ENCODE data around the gene CIC. TPM values are rescaled to one million over a fixed set of nuclear protein-coding genes. Genes with fewer than 3 reads are reported as not detected.

Gene CIC
- total RNA-seq, 1 donor from 2014 or later, result 34.6 TPM

DNA sequence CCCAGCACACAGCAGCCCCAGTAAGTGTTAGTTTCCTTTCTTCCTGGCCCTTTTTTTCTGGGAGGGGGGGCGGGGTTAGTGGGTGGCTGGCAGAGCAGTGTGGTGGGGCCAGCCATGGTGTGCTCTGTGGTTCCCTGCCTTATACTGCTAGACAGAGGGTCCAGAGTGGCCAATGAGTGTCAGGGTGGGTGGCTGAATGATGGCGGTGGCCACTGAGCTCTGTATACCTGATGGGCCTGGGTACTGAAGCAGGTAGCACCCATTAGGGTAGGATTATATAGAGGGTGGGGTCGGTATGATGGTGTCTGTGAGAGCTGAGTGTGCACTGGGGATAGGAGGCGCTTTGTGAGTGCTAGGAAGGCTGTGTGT lies 13.8 kb downstream of the CIC start:
- intact Hi-C loops (cut with DNase I), result no loop called here
- ATAC-seq (no peak), DNase-seq (ENCODE audit: missing footprints) (no peak)

DNA sequence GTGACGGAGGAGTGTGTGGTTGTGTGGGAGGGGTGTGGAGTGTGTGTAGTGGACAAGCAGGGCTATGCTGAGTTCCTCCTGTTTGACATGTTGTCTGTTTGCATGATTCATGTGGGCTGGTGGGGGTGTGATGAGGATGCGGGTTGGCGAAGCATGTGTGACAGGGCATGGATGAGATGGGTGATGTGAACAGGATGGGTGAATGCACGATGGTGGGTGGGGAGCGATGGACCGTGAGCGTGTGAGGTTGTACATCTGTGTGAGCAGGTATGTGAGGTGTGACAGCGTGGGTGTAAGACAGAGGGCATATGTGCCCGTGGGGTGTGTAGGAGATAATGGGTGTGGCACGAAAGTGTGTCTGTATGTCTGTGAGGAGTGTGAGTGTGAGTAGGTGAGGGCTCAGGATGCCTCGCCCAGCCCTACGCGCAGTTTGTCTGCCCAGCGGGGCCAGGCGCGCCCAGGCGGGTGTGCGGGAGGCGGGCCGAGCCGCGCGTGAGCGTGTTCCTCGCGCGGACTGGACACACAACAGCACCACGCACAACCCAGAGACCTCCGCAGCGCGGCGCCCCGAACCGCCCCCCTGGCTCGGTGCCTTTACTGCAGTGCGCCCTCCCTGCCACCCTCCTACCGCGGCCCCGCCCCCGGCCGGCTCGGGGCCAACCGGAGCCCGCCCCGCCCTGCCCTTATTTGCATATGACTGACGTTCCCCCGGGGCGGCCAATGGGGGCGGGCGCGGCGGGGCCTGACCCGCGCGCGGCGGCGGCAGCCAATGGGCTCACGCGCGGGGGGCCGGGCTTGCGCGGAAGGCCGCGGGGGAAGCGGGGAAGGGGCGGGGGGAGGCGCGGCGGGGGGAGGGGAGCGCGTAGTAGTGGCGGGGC lies 14.4 kb downstream of the CIC start:
- DNase-seq (ENCODE audit: missing footprints) (peak; percentile 98), ATAC-seq (peak; percentile 74)
- intact Hi-C loops (cut with DNase I), result no loop called here

DNA sequence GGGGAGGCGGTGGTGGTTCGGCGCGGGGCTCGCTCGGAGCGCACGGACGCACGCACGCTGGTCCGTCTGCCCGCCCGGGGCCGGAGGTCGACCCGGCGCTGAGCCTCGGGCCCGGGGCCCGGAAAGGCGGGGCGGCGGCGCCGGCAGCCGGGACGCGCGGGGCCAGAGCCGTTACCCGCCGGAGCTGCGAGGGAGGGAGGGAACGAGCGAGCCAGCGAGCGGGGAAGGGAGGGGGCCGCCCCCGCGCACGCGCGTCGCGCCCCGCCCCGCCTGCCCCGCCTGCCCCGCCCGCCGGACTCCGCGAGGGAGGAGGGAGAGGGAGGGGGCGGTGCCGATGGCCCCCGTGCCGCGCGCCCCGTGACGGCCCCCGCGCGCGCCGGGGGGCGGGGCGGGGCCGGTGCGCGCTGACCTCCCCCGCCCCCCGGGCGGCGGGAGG lies 15.0 kb downstream of the CIC start:
- intact Hi-C loops (cut with DNase I), result no loop called here
- ATAC-seq, result peak; percentile 30
- peak; percentile 93 for DNase-seq (ENCODE audit: missing footprints)

DNA sequence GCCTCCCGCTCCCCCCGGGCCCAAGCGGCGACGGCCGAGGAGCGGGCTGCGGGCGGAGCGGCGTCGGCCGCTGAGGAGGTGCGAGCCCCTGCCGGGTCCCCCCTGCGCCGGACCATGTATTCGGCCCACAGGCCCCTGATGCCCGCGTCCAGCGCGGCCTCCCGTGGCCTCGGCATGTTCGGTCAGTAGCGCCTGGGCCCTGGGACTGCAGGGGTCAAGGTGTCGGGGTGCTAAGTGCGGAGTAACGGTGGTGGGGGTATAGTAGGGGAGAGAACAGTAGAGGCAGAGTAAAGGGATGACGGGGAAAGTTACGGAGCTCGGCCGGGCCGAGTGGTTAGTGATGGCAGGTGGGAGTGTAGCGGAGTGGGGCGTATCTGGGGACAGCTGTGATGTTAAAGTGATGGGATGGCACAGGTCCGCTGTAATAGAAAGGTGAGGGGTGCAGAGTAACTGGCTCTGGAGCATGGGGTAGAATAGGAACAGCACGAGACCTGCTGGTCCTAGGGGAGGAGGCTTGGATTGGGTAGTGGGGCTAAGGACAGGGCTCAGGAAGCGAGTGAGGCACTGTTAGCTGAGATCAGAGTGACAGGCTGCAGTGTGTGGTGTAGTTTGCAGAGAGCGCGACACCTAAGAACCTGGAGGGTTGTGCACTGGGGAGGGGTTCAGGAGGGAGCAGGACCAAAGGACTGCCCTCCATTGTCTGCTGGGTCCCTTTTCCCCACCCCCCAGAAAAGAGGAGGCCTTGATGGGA lies 15.7 kb downstream of the CIC start:
- peak; percentile 81 for DNase-seq (ENCODE audit: missing footprints)
- ATAC-seq, result no peak
- intact Hi-C loops (cut with DNase I), result no loop called here

DNA sequence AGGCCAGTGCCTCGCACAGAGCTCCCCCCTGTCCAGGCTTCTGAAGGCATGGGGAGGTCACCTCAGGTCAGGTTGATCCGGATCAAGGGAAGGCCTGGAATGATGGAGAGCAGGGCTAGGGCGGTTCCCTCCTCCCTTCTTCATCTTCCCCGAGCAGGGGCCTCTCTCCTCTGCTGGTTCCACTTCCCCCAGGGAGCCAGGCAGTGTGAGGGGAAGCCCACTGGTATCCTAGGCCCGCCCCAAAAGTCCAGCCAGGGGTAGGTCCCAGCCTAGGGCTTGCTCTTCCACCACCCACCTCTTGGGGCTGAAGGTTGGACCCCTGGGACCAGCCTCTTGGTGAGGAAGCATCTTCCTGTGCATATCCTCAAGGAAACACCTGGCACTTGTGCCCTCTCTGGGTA lies 16.5 kb downstream of the CIC start:
- DNase-seq (ENCODE audit: missing footprints) (no peak), ATAC-seq (no peak)
- intact Hi-C loops (cut with DNase I), result no loop called here

DNA sequence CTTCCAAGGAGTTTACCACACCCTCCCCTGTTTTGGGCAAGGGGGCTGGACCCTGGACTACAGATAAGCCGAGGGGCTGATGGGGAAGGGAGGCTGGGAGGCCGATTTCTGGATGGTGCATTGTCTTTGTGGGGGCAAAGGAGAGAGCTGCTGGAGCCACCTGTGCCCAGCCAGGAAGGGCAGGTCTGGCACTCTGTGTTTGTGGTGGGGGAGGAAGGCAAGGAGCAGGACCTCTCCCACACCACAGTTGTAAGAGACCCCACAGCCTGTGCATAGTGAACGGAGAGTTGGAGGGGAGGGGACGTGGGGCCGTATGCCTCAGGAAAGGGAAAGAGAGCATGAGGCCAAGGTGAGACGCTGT lies 16.9 kb downstream of the CIC start:
- intact Hi-C loops (cut with DNase I), result no loop called here
- no peak for DNase-seq (ENCODE audit: missing footprints)
- no peak for ATAC-seq

DNA sequence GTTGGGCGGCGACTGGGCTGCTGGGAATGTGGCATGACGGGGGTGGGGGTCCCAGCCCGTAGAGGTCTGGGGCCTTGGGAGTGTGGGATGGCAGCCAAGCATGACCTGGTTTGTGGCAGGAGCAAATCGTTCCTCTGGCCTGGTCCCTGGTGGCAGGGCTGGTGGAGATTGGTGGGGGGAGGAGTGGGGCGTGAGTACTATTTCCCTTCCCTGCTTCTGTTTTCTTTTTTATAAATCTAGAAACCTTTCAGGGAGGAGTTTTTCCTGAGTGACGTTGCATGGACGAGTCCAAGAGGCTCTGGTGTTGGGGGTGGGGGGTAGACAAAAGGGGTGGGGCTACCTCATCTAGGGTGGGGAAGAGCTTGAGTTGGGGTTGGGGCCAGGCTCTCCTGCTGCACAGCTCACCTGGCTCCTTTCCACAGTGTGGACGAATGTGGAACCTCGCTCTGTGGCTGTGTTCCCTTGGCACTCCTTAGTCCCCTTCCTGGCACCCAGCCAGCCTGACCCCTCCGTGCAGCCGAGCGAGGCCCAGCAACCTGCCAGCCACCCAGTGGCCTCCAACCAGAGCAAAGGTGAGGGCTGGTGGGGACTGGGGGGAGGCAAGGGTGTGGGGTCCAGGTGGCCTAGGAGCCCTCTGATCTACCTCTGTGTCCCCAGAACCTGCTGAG lies 17.4 kb downstream of the CIC start:
- no peak for DNase-seq (ENCODE audit: missing footprints)
- intact Hi-C loops (cut with DNase I), result no loop called here
- ATAC-seq, result no peak

DNA sequence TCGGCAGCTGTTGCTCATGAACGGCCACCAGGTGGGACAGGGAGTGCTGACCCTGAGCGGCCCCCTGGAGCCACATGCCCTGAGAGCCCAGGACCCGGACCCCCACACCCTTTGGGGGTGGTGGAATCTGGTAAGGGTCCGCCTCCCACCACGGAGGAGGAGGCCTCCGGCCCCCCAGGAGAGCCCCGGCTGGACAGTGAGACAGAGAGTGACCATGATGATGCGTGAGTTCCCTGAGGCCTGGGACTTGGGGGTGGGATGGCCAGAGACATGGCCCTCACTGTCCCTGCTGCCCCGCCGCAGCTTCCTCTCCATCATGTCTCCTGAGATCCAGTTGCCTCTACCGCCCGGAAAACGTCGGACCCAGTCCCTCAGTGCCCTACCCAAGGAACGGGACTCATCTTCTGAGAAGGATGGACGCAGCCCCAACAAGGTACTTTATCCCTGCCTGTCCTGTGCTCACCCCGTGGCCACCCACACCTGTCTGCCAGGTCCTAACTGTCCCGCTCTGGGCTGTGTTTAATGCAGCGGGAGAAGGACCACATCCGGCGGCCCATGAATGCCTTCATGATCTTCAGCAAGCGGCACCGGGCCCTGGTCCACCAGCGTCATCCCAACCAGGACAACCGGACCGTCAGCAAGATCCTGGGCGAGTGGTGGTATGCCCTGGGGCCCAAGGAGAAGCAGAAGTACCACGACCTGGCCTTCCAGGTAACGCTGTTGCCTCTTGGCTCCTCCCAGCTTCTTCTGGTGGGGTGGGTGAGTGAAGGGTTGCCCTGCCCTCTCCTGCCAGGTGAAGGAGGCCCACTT lies 18.2 kb downstream of the CIC start:
- DNase-seq (ENCODE audit: missing footprints) (peak; percentile 57), ATAC-seq (no peak)
- intact Hi-C loops (cut with DNase I), result no loop called here

DNA sequence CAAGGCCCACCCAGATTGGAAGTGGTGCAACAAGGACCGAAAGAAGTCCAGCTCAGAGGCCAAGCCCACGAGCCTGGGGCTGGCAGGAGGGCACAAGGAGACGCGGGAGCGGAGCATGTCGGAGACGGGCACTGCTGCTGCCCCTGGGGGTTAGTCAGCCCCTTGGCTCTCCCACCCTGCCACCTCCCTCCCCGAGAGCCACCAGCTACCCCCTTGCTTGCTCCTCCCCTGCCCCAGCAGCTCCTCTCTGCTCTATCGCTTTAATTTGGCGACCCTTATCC lies 18.7 kb downstream of the CIC start:
- DNase-seq (ENCODE audit: missing footprints), result peak; percentile 58
- no peak for ATAC-seq
- intact Hi-C loops (cut with DNase I), result no loop called here

DNA sequence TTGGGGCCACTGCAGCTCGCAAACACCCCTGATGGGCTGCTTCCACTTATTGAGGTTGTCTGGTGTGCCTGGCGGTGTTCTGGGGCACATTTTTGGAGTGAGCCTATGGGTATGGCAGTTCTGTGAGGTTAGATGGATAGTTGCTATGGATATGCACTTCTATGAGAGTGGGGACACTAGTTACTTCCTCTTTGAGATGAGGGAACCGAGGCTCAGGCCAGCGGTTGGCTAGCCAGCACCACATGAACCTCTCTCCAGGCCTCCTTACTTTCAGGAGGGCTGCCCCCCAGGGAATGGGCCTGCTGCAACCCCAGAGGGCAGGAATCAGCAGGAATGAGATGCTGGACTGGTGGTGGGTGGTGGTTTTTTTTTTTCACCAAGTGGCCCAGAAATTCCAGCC lies 19.3 kb downstream of the CIC start:
- DNase-seq (ENCODE audit: missing footprints) (peak; percentile 60), ATAC-seq (no peak)
- intact Hi-C loops (cut with DNase I), result no loop called here

DNA sequence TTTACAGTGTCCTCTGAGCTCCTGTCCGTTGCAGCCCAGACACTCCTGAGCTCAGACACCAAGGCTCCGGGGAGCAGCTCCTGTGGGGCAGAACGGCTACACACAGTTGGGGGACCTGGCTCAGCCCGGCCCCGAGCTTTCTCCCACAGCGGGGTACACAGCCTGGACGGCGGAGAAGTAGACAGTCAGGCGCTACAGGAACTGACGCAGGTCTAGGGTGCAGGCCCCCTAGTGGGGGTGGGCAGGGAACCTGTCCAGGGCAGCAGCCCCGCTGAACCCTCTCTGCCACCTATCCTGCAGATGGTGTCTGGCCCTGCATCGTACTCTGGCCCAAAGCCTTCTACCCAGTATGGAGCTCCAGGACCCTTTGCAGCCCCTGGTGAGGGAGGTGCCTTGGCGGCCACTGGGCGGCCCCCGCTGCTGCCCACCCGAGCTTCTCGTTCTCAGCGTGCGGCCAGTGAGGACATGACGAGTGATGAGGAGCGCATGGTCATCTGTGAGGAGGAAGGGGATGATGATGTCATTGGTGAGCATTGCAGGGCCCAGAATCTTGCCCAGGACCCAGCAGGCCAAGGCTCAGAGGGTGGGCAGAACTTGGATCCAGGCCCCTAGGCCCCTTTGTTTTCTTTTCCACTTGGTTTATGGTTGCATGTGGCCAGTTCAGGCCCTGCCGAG lies 20.0 kb downstream of the CIC start:
- no peak for ATAC-seq
- peak; percentile 50 for DNase-seq (ENCODE audit: missing footprints)
- intact Hi-C loops (cut with DNase I), result no loop called here

DNA sequence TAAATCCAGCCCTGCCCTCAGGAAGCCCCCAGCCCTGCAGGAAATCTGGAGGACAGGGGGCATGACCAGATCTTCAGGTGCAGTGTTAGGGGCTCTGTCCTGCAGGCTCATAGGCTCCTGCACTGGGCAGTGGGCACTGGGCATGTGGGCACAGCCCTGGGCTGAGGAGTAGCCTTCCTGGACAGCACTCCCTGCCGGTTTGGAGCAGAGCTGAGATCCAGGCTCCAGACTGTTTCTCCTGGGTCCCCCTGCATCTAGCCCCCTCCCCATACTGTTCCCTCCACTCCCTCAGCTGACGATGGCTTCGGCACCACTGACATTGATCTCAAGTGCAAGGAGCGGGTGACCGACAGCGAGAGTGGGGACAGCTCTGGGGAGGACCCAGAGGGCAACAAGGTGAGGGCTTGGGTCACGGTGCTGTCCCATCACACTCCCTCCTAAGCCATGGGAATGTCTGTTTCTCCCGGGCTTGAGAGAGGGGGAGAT lies 20.5 kb downstream of the CIC start:
- intact Hi-C loops (cut with DNase I), result no loop called here
- peak; percentile 23 for DNase-seq (ENCODE audit: missing footprints)
- no peak for ATAC-seq

DNA sequence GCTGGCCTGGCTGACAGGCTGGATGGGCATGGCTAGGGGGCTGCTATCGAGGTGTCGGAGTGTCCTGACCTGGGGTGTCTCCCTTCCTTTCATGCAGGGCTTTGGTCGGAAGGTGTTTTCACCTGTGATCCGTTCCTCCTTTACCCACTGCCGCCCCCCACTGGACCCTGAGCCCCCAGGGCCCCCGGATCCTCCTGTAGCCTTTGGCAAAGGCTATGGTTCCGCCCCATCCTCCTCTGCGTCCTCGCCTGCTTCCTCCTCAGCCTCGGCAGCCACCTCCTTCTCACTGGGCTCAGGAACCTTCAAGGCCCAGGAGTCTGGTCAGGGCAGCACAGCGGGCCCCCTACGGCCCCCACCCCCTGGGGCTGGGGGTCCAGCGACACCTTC lies 21.1 kb downstream of the CIC start:
- no peak for ATAC-seq
- peak; percentile 15 for DNase-seq (ENCODE audit: missing footprints)
- intact Hi-C loops (cut with DNase I), result no loop called here

DNA sequence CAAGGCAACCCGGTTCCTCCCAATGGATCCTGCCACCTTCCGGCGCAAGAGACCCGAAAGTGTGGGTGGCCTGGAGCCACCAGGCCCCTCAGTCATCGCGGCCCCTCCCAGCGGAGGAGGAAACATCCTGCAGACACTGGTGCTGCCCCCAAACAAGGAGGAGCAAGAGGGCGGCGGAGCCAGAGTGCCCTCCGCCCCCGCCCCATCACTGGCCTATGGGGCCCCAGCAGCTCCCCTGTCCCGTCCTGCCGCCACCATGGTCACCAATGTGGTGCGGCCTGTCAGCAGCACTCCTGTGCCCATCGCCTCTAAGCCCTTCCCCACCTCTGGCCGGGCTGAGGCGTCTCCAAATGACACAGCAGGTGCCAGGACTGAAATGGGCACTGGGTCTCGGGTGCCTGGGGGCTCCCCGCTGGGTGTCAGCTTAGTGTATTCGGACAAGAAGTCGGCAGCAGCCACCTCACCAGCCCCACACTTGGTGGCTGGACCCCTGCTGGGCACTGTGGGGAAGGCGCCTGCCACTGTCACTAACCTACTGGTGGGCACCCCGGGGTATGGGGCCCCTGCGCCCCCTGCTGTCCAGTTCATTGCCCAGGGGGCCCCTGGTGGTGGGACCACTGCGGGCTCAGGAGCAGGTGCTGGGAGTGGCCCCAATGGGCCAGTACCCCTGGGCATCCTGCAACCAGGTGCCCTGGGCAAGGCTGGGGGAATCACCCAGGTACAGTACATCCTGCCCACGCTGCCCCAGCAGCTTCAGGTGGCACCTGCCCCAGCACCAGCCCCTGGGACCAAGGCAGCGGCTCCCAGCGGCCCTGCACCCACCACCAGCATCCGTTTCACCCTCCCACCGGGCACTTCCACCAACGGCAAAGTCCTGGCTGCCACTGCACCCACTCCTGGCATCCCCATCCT lies 21.7 kb downstream of the CIC start:
- intact Hi-C loops (cut with DNase I), result no loop called here
- peak; percentile 21 for DNase-seq (ENCODE audit: missing footprints)

DNA sequence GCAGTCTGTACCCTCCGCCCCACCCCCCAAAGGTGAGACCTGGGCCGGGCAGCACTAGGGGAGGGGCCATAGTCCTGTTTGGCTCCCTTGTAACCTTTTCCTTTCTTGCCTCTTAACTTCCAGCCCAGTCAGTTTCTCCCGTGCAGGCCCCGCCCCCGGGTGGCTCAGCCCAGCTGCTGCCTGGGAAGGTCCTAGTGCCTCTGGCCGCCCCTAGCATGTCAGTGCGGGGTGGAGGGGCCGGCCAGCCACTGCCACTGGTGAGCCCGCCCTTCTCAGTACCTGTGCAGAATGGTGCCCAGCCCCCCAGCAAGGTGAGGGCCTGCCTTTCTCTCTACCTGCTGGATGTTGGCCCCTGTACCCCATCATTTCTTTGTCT lies 22.4 kb downstream of the CIC start:
- DNase-seq (ENCODE audit: missing footprints), result peak; percentile 57
- no peak for ATAC-seq
- intact Hi-C loops (cut with DNase I), result no loop called here

More for the DNA sequence above, 21.7 kb downstream of the CIC start:
- ATAC-seq, result peak; percentile 7

DNA sequence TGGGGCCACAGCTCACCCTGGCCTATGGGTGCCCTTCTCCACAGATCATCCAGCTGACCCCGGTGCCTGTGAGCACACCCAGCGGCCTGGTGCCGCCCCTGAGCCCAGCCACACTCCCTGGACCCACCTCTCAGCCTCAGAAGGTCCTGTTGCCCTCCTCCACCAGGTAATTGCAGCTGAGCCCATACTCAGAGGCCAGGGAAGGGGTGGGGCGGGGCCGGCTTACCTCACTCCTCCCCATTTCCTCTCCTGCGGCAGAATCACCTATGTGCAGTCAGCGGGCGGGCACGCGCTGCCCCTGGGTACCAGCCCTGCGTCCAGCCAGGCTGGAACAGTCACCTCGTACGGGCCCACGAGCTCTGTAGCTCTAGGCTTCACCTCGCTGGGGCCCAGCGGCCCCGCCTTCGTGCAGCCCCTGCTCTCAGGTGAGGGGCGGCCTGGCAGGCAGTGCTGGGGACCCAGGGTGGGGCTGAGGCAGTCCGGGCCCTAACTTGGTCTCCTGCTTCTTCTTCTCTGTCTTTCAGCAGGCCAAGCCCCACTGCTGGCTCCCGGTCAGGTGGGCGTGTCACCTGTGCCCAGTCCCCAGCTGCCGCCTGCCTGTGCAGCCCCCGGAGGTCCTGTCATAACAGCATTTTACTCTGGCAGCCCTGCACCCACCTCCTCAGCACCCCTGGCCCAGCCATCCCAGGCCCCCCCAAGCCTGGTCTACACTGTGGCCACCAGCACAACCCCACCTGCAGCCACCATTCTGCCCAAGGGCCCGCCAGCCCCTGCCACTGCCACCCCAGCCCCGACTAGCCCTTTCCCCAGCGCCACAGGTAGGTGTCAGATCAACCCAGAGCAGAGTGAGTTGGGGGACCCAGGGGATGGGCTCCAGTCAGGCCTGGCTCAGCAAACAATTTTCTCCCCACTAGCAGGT lies 23.2 kb downstream of the CIC start:
- DNase-seq (ENCODE audit: missing footprints) (peak; percentile 53), ATAC-seq (no peak)
- intact Hi-C loops (cut with DNase I), result no loop called here

DNA sequence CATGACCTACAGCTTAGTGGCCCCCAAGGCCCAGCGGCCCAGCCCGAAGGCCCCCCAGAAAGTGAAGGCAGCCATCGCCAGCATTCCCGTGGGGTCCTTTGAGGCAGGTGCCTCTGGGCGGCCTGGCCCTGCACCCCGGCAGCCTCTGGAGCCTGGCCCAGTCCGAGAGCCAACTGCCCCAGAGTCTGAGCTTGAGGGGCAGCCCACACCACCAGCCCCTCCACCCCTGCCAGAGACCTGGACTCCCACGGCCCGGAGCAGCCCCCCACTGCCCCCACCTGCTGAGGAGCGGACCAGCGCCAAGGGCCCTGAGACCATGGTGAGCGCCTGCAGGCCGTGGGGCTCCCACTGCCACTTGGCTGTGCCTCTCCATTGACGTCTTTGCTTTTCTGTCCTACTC lies 23.9 kb downstream of the CIC start:
- intact Hi-C loops (cut with DNase I), result no loop called here
- no peak for ATAC-seq
- peak; percentile 56 for DNase-seq (ENCODE audit: missing footprints)
